GM21825 (cell line): Measurements from ENCODE around the gene GH2.
"Not testable (repeated sequence)": the region's sequence is repeated elsewhere in the genome, so short reads cannot be mapped to it uniquely, and the experiment has no call there.

Experiments
- ATAC-seq: cut with Tn5 transposase; IDR thresholded peaks from one replicate; pipeline ENCODE4 v1.9.1; 2021; ENCODE audit warnings: mild to moderate bottlenecking, moderate library complexity; ENCODE audit not compliant: unreplicated experiment

The GH2 gene

GRCh38 chr17:63911657-63912100 is 29.9 kb upstream of the GH2 start:
- no peak for ATAC-seq

DNA sequence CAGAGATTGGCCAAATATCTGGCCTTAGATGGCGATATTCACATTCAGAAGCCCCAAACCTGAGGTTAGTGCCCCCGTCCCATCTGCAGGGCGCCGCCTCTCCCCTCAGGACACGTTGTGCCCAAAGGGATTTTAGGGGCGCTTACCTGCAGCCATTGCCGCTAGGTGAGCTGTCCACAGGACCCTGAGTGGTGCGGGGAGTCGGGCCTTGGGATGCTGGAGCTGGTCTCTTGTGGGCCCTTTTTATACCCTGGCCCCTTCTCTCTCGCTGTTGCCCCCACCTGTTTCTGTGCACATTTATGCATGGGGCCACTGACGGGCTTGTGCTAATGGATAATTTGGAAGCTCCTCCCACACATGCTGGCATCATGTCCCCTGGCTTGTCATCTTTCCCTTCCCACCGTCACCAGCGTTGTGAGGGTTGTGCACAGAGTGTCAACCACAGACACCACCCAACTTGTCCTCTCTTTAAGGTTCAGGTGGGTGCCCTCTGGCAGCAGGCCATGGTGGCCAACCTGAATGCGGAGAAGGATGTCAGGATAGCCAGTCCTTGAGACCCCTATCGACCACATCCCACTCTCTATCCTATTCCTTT is 29.4 kb upstream of the GH2 start, which contains the start of gene CSHL1:
TSS of gene CSHL1 (minus strand) at position 218 of the 595 bp plus-strand sequence. CDS start at position 156, 62 bp downstream.
- no peak for ATAC-seq

GRCh38 chr17:63910096-63910495 is 28.4 kb upstream of the GH2 start:
- ATAC-seq = no peak

DNA sequence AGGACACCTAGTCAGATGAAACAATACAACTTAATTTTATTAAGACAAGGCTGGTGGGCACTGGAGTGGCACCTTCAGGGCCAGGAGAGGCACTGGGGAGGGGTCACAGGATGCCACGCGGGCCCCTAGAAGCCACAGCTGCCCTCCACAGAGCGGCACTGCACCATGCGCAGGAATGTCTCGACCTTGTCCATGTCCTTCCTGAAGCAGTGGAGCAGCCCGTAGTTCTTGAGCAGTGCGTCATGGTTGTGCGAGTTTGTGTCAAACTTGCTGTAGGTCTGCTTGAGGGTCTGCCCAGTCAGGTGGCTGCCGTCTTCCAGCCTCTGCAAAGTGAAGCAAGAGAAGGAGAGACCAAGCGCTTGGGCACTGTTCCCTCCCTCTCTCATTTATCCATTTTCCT is 27.8 kb upstream of the GH2 start:
- ATAC-seq = not testable (repeated sequence)

GRCh38 chr17:63907161-63907778 is 25.5 kb upstream of the GH2 start:
- not testable (repeated sequence) for ATAC-seq

DNA sequence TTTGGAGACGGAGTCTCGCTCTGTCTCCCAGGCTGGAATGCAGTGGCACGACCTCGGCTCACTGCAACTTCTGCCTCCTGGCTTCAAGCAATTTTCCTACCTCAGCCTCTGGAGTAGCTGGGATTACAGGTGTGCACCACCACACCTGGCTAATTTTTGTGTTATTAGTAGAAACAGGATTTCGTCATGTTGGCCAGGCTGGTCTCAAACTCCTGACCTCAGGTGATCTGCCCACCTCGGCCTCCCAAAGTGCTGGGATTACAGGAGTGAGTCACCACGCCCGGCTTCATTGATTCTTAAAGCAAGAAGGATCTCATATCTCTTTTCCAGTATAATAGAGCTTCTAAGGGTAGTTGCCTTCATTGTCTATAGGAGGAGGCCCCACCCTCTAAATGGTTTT is 23.1 kb upstream of the GH2 start:
- not testable (repeated sequence) for ATAC-seq

GRCh38 chr17:63903787-63904201 is 22.1 kb upstream of the GH2 start:
- ATAC-seq = not testable (repeated sequence)

DNA sequence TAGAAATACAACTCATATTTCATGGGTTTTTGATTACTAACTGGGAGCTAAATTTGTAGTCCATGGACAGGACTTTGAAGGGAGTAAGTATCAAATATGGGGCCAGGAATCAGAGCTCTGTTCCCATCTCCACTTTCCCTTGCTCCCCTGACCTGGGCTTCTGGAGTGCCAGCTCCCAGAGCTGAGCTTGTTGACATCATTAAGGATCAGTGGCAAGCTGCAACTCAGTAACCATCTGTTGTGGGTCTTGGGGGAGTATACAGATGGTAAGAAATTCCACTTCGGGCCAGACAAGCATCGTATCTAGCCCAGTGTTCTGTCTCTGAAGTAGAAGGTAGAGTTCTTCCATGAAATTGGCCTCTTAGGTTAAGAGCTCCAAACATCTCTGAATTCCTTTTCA is 20.2 kb upstream of the GH2 start:
- ATAC-seq = not testable (repeated sequence)

- not testable (repeated sequence) for ATAC-seq
These were observed 17.4 kb upstream of the GH2 start for GRCh38 chr17:63898899-63899798.

DNA sequence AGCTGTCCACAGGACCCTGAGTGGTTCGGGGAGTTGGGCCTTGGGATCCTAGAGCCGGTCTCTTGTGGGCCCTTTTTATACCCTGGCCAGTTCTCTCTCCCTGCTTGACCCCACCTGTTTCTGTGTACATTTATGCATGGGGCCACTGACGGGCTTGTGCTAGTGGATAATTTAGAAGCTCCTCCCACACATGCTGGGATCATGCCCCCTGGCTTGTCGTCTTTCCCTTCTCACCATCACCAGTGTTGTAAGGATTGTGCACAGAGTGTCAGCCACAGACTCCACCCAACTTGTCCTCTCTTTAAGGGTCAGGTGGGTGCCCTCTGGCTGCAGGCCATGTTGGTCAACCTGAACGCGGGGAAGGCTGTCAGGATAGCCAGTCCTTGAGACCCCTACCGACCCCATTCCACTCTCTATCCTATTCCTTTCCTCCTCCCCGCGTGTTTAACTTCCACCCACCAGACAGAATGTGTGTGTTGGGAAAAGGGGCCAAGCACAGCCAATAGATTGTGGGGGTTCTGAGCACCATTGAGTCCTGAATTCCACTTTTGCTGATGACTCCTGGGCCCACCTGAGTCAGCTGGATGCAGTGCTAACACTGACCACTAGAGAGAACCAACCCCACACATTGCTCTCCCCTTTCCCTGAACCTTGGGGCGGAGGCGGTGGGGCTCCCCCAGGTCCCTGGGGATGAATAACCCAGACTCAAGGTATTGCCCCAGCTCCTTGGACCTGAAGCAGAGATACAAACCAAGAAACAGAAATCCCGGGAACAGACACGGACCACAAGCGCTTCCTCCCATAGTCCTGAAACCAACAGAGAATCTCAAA is 15.0 kb upstream of the GH2 start, which contains the start of gene CSH1:
TSS of gene CSH1 (minus strand) at position 51 of the 831 bp plus-strand sequence. CDS start 63 bp downstream, outside the sequence.
- ATAC-seq = not testable (repeated sequence)

- ATAC-seq = not testable (repeated sequence)
These were observed 13.1 kb upstream of the GH2 start for GRCh38 chr17:63894821-63895220.

GRCh38 chr17:63894021-63894420 is 12.3 kb upstream of the GH2 start:
- ATAC-seq = not testable (repeated sequence)

DNA sequence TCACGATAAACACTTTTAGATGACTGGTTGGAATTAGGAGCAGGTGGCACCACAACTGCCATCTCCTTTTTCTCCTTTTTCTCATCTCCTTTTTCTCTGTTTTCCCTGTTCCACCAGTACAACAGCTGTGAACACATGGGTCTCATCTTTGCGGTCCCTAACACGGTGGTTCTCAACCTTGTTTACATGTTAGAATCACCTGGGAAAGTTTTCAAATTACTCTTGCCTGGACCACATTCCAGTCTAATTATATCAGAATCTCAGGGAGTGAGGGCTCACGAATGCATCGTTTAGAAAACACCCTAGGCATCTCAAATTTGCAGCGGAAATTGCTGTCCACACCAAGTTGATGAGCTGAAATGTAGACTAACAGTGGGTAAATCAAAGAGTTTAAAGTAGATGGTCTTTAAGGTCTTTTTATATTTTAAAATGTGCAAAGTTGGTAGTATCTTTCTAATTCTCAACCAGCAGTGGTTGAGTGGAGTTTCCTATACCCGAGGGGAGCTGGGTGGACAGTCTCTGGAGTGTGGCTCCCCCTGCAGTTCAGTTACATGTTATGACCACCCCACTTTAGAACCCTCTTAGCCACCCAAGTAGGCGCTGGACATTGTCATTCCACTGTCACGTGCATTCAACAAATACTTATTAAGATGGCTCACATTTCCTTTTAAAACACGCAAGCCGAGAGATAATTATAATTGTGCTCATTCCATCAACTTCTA is 10.7 kb upstream of the GH2 start:
- ATAC-seq = not testable (repeated sequence)

- ATAC-seq = not testable (repeated sequence)
These were observed 7.5 kb upstream of the GH2 start for GRCh38 chr17:63889026-63889848.

GRCh38 chr17:63885119-63885518 is 3.4 kb upstream of the GH2 start:
- ATAC-seq = not testable (repeated sequence)

GRCh38 chr17:63882626-63883126 is 932 bp upstream of the GH2 start:
- ATAC-seq = not testable (repeated sequence)

DNA sequence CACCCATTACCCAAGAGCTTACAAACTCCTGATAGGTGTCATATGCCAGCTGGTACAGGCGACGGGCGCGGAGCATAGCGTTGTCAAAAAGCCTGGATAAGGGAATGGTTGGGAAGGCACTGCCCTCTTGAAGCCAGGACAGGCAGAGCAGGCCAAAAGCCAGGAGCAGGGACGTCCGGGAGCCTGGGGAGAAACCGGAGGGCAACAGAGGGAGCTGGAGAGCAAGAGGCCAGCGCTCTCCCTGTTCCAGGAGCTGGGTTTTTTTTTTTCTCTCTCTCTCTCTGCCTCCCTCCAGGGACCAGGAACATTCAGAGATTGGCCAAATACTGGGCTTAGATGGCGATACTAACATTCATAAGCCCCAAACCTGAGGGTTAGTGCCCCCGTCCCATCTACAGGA is 407 bp downstream of the GH2 start:
- ATAC-seq = not testable (repeated sequence)

GRCh38 chr17:63880706-63881105 is 1.0 kb downstream of the GH2 start:
- ATAC-seq = no peak

DNA sequence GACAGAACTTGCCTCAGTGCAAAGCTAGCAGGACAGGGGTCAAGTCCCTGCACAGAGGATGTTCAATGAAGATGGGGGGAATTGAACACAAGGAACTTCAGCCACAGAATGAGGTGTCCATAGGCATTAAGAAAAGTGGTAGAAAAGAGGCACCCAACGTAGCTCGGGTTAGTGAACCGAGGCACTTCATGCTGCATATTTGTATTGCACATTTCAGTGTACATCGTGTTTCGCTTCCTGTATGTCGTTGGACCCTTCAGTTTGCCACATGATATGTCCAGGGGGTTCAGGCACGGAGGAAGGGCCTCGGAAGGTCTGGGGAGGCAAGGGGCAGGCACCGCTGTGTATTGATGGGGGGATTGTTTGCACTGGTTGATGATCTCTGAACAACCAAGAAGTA is 3.3 kb downstream of the GH2 start:
- not testable (repeated sequence) for ATAC-seq
